Stimulated activated naive CD4-positive, alpha-beta T cell treated with Interleukin-2 at 50 U/mL for 16 hours (primary cell): ENCODE results near the gene ZNHIT6.

Source experiments
- DNase-seq: peaks from one replicate; lab custom pipeline; 2025; lab: John Stamatoyannopoulos, UW

The ZNHIT6 gene

DNA sequence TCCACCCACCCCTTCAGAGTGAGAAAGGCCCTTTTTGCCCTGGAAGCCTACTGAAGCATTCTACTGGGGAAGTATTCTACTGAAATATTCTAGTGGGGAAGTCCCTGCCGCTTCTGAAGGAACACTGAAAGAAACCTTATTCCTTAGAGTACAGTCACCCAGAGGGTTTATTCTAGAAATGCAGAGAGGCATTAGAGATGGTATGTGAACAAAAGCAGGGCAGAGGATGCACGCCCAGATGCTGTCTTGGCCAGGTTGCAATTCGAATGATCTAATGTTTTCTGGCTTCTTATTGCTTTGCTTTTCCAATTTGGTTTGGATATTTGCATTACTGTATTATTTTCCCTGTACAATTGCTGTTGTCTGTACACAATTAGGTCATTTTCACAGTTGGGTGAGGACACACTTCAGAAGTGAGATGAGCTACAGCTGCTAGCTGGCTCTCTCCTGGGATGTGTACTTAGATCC is 90.6 kb downstream of the ZNHIT6 start:
- DNase-seq = no peak

DNA sequence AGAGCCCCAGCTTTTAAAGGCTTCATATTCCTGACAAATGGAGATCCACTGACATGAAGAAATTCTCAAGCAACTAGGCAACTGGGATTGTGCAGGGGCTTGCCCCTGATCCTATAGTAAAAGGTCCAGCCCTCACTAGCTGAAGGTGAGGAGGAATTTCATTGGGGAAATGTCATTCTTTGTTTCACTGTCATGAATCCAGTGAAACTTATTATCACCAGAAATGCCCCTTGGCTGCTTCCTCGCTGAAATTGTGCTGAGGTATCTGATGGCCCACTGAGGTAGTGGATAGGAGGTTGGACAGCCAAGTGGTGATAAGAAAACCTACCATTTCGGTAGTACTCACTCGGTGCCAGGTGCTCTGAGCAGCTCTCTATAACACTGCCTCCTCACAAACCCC is 91.5 kb downstream of the ZNHIT6 start:
- no peak for DNase-seq

DNA sequence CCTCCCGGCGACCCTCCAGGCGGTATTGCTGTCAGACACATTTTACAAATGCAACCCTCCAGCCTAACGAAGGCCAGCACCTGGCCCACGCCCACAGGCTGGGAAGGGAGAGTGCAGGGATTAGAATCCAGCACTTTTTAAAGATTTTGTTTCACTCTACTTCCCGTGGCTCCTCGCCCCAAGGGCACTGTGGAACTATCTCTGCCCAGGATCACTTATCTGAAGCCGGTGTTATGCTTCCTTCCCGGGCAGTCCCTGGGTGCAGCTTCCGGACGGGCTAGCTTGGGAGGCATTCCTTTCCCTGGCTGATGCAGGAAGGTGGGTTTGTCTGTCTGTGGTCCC is 91.9 kb downstream of the ZNHIT6 start:
- DNase-seq = no peak

DNA sequence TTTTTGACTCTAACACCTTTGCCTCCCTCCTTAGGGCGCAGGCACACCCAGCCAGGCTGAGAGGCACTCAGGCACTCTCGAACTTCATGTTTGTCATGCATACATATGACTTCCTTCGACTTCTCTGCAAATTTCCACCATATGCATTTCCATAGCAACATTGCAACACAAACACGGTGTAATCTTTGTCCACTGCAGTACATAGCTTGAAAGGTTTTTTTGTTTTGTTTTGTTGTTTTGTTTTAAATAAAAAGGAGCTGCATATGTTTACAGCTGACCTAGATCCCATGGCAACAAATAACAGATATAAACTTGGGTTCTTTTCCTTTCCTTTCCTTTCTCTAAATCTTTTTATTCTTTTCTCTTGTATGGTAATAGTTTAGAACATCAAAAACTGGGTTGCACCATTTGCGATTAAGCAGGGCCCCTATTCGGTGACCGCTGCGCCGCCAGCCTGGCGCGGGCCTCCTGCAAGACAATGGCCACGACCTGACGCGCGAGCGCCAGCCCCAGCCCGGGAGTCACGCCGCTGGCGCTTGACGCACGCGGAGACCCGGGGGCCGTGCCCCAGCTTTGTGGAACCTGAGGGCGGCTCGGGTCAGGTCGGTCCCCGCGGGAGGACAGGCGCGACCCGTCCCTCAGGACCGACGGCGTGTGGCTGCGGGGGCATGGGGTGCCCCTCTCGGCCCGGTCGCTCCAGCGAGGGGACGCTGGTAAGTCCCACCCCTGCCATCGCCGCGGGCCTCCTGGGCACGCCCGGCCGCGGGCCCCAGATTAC is 92.5 kb downstream of the ZNHIT6 start:
- DNase-seq = no peak

DNA sequence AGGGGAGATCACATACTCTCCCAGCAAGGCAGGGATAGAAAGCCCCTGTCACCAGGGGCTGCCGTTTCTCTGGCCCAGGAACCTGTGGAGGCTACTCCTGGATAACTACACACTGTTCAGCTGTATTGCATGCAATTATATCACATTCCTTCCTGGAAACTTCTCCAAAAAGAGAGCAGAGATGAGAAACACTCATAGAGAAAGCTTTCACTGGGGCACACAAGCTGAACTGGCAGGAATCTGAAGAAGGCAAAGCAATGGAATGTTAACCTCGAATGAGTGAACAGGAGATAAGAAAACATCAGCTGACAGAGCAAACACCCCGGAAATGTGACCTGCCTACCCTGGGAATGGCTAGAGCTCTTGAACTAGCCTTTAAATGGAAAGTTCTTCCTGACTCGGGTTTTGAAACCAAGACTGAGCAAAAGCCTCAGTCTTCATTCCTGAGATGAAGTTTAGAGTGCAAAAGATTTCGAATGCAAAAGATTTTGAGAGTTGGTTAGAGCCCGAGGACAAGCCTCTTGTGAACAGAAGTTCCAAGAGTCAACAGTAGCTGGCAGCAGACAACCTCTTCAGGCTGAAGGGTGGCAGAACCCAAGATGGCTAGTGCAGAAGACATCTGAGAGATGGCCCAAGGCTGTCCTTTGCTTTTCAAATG is 95.4 kb downstream of the ZNHIT6 start:
- no peak for DNase-seq

DNA sequence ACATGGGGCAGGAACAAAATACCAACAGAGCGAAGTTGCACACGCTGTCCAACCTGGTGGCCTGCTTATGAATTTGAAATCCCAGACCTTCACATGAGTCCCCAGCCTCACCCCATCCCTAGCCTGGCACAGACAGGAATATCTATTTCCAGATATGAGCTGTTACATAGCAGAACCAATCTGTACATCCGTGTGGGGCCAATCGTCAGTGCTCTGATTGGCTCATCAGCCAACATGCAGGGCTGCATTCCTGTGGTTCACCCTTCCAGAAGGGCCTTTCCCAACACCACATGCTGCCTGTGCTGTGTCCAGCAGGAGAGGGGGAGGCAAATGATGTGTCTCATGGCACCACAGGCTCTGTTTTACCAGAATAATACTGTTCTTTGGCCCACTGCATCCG is 96.4 kb downstream of the ZNHIT6 start:
- no peak for DNase-seq

DNA sequence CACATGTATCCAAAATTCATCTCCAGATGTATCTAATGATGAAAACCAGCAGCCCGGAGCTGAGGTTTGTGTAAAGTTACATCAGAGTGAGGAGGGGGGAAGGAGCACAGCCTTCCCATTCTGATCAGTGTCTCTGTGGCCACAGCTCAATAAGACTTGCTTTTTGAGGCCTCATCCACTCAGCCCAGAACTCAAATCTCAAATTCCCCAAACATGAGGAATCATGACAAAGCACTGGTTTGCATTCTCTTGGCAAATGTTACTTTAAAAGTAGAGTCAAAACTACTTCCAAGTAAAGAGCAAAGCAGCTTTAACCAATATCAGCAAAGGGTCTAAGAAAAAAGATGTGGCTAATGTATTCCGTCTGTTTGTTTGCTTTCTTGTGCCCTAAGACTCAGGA is 96.8 kb downstream of the ZNHIT6 start:
- no peak for DNase-seq

DNA sequence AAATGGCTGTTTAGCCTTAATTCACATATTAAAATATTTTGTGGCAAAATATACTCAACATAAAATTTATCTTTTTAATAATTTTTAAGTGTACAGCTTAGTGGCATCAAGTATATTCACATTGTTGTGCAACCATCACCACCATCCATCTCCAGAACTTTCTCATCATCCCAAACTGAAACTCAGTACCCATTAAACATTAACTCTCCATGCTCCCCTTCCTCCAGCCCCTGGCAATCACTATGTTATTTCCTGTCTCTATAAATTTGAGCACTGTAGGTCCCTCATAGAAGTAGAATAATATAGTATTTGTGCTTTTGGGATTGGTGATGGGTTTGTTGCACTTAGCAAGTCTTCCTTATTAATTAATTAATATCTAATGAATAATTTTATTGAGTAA is 98.3 kb downstream of the ZNHIT6 start:
- no peak for DNase-seq

DNA sequence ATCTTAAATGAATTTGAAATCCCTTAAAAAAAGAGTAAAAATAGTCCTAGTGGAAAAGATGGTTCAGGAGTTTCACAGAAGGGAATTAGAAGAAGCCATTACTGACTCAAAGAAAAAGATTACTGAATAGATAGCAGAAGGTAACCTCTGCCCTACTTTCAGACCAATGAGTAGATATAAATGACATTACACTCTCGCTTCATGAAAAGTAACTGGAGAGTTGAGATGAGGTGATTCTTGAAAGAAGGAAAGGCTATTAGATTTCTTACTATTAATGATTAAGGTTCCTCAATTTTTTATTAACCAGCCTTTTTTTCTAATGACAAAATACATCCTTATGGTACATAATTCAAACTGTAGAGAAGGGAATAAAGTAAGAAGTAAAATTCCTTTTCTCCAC is 99.4 kb downstream of the ZNHIT6 start:
- no peak for DNase-seq

DNA sequence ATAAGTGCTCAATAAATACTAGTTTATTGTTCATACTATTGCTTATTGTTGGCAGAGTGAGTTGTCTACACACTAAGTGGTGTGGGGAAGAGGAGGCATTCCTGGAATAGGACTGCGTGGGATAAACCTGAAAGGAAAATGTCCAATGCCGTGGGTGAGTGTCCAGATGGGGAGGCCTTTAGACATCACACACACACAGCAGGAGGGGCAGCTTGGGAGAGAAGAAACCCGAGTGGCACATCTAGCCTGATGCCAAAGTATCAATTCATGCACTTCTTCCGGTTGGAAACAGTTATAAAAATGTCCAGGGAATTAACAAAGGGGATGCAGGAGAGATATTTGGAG is 100.3 kb downstream of the ZNHIT6 start:
- DNase-seq = no peak

DNA sequence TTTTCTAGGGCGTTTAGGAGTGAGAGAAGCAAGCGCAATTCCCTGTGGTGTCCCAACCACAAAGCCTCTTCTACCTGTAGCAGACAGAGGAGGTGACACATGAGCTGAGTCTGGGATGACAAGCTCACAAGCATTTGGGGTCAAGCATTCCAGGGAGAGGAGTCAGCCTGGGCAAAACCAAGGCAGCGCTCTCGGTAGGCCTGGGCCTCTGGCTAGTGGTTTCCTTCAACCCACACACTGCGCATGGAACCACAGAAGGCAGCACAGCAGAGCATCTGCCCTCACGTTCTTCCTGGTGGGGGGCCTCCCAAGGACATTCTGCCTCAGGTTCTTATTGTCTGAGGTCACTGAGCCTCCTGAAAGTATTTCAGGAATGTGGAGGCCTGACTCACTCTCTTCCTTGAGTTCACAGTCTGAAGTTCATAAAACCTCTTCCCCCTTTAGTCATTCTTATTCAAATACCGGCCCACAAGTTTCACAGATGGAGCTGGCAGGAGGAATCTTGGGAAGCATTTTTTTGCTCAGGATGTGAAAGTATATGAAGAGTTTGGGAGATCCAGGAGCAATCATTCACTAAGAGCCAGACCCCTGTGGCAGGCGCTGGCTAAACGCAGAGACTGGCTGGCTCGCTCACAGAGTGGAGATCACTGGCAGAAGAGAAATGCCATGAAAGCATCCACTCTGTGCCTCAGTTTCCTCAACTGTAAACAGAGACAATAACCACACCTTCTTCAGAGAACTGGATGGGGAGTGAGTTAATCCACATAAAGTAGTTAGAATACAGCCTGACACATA is 100.9 kb downstream of the ZNHIT6 start:
- DNase-seq = no peak

DNA sequence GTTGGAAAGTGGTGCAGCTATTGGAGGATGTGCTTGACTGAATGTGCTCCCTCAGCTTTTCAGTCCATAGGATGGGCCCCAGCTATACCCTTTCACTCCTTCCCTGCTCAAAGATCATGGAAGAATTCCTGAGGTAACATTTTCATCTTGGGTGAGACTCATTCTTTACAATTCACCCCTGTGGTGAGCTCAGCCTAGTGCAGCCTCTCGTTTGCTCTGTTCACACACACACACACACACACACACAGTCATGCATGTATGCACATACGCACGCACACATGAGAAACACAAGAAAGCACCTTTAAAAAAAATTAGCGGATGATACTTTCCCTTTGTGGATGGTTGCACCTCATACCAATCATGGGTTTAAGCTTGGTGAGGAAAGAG is 101.8 kb downstream of the ZNHIT6 start:
- no peak for DNase-seq

DNA sequence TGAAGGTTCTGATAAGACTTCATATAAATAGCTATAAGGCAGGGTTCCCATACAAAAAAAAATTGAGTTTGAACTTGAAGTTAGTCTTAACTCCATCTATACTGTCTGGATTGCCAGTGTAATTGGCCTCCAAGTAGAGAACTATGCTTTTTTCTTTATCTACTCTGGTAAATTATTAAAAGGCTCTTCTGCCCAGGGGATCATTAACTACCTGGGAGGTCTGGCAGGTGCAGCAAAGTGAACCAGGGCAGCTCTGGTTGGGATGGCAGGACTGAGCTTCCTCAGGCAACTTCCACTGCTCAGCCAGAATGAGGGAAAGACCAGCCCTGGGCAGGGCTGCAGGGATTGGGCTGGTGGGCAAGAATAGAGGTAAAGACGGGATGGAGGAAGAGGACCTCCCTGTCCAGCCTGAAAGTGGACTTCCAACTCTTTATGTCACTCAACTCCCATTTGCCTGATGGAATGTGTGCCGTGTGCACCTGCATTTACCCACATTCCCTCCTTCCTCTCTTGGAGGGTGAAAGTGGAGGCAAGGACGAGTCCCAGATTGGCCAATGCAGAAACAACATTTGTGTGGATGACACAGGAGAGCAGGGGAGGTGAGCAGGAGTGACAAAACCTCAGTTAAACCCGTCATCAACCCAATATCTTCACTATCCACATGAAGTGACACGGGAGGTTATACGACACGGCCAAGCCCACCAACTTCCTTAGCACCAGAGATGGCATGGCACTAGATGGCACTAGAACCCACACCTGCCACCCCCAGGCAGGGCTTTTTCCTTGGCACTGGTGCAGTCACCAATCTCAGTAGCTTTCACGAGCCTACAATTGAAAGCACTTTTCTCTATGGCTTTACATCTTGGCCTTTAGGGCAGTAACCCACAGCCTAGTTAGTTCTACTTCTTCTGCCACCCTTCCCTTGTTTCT is 102.5 kb downstream of the ZNHIT6 start:
- no peak for DNase-seq

DNA sequence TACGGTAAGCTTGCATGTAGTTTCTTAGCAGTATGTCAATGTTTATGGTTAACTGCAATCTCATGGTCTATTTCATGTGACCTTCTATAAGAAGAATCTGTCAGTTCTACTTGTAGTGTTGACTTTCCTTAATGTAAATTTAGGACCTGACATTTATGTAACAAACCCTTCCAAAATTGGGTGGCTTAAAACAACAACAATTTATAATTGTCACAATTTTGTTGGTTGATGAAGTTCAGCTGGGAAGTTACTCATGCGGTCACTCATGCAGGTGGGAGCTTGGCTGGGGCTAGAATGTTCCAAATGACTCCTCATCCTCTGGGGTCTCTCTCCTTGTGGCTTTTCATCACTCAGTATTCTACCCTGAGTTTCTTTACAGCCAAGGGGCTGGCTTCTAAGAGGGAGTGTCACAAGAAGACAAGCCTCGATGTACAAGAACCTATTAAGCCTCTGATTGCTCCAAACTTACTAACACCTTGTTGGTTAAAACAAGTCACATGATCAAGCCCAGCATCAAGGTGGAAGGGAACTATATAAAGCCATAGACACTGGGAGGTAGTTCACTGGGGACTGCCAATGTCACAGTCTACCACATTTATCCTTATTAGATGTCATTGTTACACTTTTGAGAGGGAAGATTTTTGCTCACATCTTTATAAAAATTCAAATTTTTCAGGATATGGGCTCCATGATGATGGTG is 103.8 kb downstream of the ZNHIT6 start:
- no peak for DNase-seq

DNA sequence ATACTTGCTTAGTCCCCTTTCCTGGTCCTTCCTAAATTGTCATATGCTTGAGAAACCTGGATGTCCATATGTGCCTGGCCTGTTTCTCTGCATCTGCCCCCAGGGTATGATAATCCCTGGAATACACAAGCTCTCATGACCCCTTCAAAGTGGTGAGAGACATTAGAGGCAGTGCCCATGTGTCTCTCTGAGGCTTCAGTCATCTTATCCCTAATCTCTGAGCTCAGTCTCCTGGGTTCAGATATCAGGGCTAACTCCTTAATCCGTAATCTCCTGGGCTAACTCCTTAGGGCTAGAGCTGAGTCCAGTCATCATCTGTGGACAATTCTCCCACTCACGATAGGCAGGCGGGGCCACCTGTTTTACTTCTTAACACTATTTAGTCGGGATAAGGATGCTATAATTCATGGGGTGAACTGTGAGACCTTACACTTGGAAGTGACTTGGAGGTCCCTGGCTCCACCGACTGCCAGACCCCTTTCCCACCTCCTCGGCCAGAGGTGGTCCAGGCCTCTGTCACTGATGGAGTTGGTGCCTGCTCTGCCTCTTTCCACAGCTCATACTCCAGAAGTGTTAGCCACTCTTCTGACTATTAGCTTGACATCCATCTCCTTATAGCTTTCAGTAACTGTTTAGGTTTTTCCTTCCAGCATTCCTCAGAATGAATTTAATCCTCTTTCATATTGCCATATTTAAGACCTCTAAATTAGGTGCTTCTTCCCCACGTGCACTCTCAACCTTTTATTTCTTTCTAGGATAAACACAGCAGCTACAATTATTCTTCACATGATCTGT is 105.0 kb downstream of the ZNHIT6 start:
- no peak for DNase-seq

DNA sequence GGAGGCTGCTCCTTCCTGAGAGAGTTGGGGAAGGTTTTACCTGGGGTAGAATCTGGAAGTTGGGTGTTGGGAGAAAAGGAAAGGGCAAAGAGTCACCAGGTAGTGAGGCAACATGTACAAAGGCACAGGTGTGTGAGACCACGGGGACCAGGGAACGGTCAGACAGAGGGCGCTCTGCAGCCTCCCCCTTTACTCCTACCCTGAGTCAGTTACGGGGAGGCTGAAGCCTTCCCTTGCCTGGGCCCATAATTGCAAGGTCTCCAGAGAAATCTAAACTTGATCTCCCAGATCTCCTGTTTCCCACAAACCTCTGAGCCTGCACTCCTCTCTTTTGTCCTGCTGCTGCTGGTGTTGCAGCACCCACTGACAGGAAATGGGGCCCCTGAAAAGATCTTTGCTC is 105.7 kb downstream of the ZNHIT6 start:
- no peak for DNase-seq

DNA sequence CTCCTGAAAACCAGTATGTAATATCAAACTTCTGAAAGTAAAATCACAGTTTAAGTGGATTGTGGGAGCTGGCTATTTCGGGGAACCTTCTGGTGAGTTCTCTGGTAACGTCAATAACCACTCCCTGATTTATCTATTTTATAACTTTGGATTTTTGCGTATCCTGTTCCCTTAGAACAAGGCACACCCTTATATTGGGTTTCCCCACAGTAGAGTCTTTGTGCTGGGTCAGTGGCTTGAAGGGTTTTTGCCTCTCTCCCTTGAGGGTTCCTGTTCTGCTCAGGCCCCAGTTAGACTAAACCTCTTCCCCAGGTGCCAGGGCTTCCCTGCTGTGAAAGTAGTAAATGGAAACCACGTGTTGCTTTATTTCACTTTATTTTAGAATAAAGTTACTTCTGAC is 106.3 kb downstream of the ZNHIT6 start:
- DNase-seq = no peak

DNA sequence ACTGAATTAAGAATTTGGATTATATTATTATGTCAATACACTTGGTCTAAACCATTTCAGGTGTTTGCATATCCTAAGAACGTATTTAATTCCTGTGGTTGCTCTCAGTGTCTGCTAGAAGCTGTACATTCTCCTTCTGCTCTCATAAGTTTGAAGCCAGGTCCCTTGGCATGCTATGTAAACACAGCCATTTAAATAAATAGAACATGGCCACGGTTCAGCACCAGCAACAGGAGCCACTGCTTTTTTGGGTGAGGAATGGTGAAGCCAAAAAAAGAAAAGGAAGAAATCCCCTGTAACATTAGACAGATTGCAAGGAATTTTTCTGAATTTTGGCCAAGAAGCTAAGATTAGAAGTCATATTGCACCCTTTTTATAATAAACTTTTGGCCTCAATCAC is 108.6 kb downstream of the ZNHIT6 start:
- no peak for DNase-seq
